SK-N-SH treated with all-trans-retinoic acid at 6 μM for 48 hours (cell line): ENCODE measurements around the gene IRF5.
A peak's percentile ranks its signal among the peaks of the same experiment; 100 is the strongest.

Source experiments
- ESRRG ChIP-seq: fragments of 250-450 bp; sonication (Bioruptor Pico); IDR thresholded peaks from 2 replicates; pipeline ENCODE4 v1.6.1; 2021; ENCODE audit warnings: mild to moderate bottlenecking
- PATZ1 ChIP-seq: fragments of 250-450 bp; sonication (Bioruptor Pico); IDR thresholded peaks from 2 replicates; pipeline ENCODE4 v1.8.0; 2020; ENCODE audit warnings: mild to moderate bottlenecking, moderate library complexity, borderline replicate concordance
- POU6F1 ChIP-seq: fragments of 250-450 bp; sonication (Bioruptor Pico); IDR thresholded peaks from 2 replicates; pipeline ENCODE4 v1.8.0; 2021; ENCODE audit warnings: low read depth, mild to moderate bottlenecking, moderate library complexity, borderline replicate concordance
- SNAI2 ChIP-seq: fragments of 250-450 bp; sonication (Bioruptor Pico); IDR thresholded peaks from 2 replicates; pipeline ENCODE4 v1.5.0; 2020; ENCODE audit warnings: mild to moderate bottlenecking, moderate library complexity
- TCF4 ChIP-seq: fragments of 250-450 bp; sonication (Bioruptor Pico); IDR thresholded peaks from 2 replicates; pipeline ENCODE4 v1.8.0; 2021; ENCODE audit warnings: mild to moderate bottlenecking, moderate library complexity, borderline replicate concordance
- TSHZ2 ChIP-seq: fragments of 250-450 bp; sonication (Bioruptor Pico); IDR thresholded peaks from 2 replicates; pipeline ENCODE4 v1.5.0; 2020; ENCODE audit warnings: mild to moderate bottlenecking, moderate library complexity
- ZFP30 ChIP-seq: fragments of 450-650 bp; formaldehyde crosslinking; IDR thresholded peaks from 2 replicates; pipeline ENCODE4 v1.5.0; 2022; ENCODE audit warnings: mild to moderate bottlenecking, moderate library complexity
- ZNF565 ChIP-seq: fragments of 450-650 bp; formaldehyde crosslinking; conservative IDR thresholded peaks from 2 replicates; pipeline ENCODE4 v1.5.0; 2020; ENCODE audit warnings: low read depth, mild to moderate bottlenecking, moderate library complexity
- ZNF8 ChIP-seq: fragments of 450-650 bp; formaldehyde crosslinking; IDR thresholded peaks from 2 replicates; pipeline ENCODE4 v1.5.0; 2020; ENCODE audit warnings: mild to moderate bottlenecking, moderate library complexity

DNA sequence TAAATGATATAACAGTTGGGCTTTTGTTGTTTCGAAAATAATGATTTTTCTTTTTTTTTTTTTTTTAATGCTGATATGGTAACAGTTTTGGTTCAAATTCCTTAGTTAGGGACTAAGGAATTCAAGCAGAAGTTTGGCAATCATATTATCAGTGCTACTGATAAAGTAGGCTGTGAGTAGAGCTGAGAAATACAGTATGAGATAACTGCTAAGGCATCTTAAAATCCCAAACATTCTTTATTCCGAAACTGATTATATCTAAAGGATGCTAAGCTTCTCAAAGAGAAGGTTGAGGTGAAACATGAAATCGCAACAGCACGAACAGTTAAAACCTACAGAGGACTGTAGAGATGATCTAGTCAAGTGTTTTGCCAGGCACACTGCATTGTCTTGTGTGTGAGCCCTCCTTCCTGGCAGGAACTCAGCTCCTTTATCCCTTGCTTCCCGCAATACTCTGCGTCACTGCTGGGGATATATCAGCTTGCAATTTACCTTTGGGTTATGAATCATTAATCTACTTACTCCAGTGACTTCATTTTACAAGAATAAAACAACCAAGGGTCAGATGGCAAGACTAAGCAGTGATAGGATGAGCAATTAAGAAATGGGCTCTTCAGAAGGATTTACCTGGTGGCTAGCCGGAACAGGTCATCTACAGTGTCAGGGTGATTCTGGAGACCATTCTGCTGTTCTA is 36.7 kb downstream of the IRF5 start:
- TF ChIP-seq ESRRG (CRISPR knock-in tag) (no peak), PATZ1 (CRISPR knock-in tag) (no peak), TCF4 (CRISPR knock-in tag) (no peak), ZNF8 (no peak), ZNF565 (CRISPR knock-in tag) (no peak), POU6F1 (CRISPR knock-in tag) (no peak), TSHZ2 (no peak), ZFP30 (CRISPR knock-in tag) (no peak), SNAI2 (CRISPR knock-in tag) (0 out of 2 replicates have a peak, but pooled peaks have one; percentile 10)
